ENCODE data around the gene PTGR1.
A peak's percentile ranks its signal among the peaks of the same experiment; 100 is the strongest.

PTGR1 gene

GRCh38 chr9:111531716-111532115 lies 67.7 kb downstream of the PTGR1 start:
- DNase-seq, result no peak

GRCh38 chr9:111529787-111530186 lies 69.7 kb downstream of the PTGR1 start:
- DNase-seq, result no peak

- no peak for DNase-seq
Observed at GRCh38 chr9:111527347-111527746, 72.1 kb downstream of the PTGR1 start.

- peak; percentile 76 to 80 for DNase-seq
Observed at GRCh38 chr9:111525056-111525977, 74.1 kb downstream of the PTGR1 start, which contains the start of gene ZNF483. Gene ZNF483 (plus strand): TSS chr9:111525179. CDS start chr9:111527396, 2,217 bp downstream.

- no peak for DNase-seq
Observed at GRCh38 chr9:111524731-111525055, 74.8 kb downstream of the PTGR1 start.

DNA sequence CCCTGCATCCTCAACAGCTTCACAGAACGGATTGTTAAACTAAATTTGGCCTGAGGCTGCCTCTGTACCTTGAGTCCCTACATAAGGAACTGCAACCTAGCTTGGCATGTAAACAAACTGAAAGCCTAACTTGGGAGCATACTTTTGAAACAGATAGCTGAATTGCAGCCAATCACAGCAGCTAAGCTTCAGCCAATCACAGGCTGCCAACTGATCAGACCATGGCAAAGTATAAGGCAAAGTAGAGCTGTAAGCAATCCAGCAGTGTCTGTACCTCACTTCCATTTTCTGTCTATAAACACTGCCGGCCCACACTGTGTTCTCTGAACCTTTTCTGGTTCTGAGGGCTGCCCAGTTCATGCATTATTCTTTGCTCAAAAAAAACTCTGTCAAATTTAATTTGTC lies 83.4 kb downstream of the PTGR1 start:
- no peak for DNase-seq

DNA sequence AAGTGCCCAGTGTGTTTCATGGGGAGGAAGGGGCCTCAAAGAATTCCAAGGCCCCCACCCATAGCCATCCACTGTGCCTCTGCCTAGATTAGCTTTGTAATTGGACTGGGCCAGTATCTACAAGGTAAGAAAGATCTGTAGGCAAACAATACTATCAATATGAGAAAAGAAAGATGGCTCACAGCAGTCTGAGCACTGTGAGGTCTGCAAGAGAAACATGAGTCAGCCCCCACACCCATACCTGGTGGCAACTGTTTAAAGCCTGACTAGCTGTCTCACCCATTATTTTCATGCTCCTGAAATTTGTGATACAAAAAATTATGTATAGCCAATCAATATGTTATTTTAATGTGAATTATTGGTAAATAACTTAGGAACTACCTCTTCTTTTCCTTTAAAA lies 84.5 kb downstream of the PTGR1 start:
- DNase-seq, result no peak
